SK-N-MC (cell line): ENCODE measurements around the gene RREB1.

Experiments
- DNase-seq: peaks from one replicate; pipeline ENCODE4 v3.0.0-alpha.2; 2011; ENCODE audit warnings: low read depth, low spot score
- H3K27ac ChIP-seq: fragments of 200-600 bp; sonication (generic); 2 replicates; pipeline ENCODE4 v1.5.1; 2016; ENCODE audit warnings: mixed run types
- H3K36me3 ChIP-seq: fragments of 200-600 bp; sonication (generic); 2 replicates; pipeline ENCODE4 v1.6.1; 2017; ENCODE audit warnings: antibody characterized with exemption, low read length, mixed read lengths; ENCODE audit not compliant: insufficient read depth
- H3K4me3 ChIP-seq: fragments of 200-600 bp; sonication (generic); 2 replicates; pipeline ENCODE4 v1.5.1; 2016
- H3K9ac ChIP-seq: fragments of 200-600 bp; sonication (generic); 2 replicates; pipeline ENCODE4 v1.8.0; 2017; ENCODE audit warnings: mixed run types, mixed read lengths; ENCODE audit not compliant: insufficient read length
- H3K9me3 ChIP-seq: fragments of 200-600 bp; sonication (generic); 2 replicates; pipeline ENCODE4 v1.6.1; 2017; ENCODE audit warnings: low read depth, mild to moderate bottlenecking, antibody characterized with exemption, low read length, moderate library complexity, mixed read lengths
- EZH2 ChIP-seq: fragments of 200-600 bp; sonication (generic); IDR thresholded peaks from one replicate; pipeline ENCODE4 v1.6.1; 2017; ENCODE audit warnings: antibody characterized with exemption
- FOXP2 ChIP-seq: optimal IDR thresholded peaks from 2 replicates; pipeline ENCODE3; 2011; ENCODE audit warnings: mild to moderate bottlenecking, moderate library complexity; ENCODE audit not compliant: insufficient read depth; ENCODE audit errors: extremely low read length, control extremely low read depth
- POLR2AphosphoS5 ChIP-seq: IDR thresholded peaks from 2 replicates; pipeline ENCODE4 v1.6.1; 2012; ENCODE audit warnings: mild to moderate bottlenecking, low read depth, low read length, borderline replicate concordance

Gene RREB1

DNA sequence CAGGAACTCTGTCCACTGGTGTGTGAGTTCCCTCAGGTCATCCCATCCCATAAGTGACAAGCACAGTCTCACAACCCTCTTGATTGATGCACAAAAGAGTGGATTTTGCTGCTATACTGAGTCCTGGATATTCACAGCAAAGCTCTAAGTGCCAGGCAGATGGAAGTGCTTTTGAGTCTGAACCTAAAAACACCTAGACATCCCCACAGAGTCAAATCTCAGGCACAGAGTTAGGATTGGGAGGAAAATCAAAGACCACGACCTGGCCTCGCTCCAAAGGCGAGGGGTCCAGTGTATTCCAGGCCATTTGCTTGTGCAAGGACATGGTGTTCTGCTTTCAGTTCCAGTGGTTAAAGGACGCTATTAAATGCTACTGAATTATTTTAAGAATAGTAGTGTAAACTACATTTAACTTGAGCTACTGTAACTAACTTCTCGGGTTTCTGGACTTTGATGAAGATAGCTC is 56.8 kb downstream of the RREB1 start:
- TF ChIP-seq FOXP2 (no peak), POLR2AphosphoS5 (no peak), EZH2 (no peak)
- no peaks in the 10 kb centered on the region for H3K9me3 ChIP-seq
- no peak overlapping the region for H3K9ac ChIP-seq
- H3K4me3 ChIP-seq, result no peak overlapping the region
- DNase-seq, result no peak
- peak overlapping the region; percentile 62 for H3K27ac ChIP-seq
- H3K36me3 ChIP-seq, result peaks cover 4% of the 10 kb centered on the region; the same call in 1 of the 2 replicates

DNA sequence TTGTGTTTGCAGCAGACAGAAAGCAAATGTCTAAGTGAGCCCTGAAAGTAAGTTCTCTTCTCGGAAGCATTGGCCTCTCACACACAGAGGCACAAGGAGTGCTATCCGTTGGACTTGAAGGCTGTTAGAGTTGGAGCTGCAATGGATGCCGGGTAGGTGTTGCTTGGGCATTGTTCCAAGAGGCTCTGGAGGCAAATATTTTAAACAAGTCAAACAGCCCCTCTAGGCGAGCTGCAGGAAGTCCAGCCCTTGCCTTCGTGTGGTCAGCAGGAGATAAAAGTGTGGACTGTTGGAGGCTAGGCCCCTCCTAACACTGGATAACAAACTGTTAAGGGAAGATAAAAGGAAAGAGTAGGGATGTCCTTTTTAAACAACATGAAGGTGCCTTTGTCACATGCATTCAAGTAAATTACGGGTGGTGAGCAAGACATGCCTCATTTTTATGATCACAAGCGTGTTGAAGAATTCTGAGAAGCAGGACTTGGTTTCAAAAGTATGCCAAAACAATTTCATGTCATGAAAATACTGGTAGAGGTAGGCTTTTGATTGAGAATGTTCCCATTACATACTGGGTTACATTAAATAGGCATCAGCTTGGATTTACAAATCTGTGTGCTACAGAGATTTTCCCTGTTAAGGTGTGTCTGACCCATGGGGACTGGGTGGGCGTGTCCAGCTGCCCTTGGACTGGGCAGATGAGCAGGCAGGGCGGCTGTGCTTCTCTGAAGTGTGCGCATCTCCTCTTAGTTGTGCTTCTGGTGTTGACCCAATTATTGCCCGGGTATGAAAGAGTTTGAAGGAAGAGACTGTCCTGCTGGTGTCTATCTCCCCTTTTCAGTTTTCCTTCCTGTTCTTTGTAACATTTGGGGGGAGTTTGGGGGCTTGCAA is 57.5 kb downstream of the RREB1 start:
- no peak for DNase-seq
- Histone ChIP-seq H3K36me3 (peaks cover 4% of the 10 kb centered on the region; the same call in 1 of the 2 replicates), H3K9me3 (no peaks in the 10 kb centered on the region), H3K9ac (no peak overlapping the region), H3K4me3 (no peak overlapping the region), H3K27ac (peak overlapping the region; percentile 62)
- TF ChIP-seq POLR2AphosphoS5 (no peak), FOXP2 (no peak), EZH2 (no peak)

DNA sequence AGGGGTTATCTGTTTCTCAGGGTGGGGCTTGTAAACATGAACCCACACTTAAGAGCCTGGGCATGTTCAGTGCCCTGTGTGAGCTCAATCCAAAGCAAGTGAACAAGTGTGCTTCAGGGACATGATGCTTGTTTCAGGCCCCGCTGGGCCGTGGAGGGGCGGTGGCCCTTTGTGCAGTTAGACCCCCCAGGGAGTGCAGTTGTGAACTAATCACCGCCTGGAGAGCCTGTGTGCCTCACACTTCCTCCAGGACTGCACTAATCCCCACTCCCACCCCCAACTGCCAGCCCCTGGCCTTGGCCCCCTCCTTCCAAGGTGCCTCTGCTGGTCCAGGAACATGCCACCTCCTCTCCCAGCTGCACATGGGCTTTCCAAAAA is 58.1 kb downstream of the RREB1 start:
- no peak for DNase-seq
- Histone ChIP-seq H3K9me3 (no peaks in the 10 kb centered on the region), H3K36me3 (peaks cover 4% of the 10 kb centered on the region; the same call in 1 of the 2 replicates), H3K9ac (no peak overlapping the region), H3K4me3 (no peak overlapping the region), H3K27ac (peak overlapping the region; percentile 62)
- TF ChIP-seq POLR2AphosphoS5 (no peak), EZH2 (no peak), FOXP2 (no peak)

DNA sequence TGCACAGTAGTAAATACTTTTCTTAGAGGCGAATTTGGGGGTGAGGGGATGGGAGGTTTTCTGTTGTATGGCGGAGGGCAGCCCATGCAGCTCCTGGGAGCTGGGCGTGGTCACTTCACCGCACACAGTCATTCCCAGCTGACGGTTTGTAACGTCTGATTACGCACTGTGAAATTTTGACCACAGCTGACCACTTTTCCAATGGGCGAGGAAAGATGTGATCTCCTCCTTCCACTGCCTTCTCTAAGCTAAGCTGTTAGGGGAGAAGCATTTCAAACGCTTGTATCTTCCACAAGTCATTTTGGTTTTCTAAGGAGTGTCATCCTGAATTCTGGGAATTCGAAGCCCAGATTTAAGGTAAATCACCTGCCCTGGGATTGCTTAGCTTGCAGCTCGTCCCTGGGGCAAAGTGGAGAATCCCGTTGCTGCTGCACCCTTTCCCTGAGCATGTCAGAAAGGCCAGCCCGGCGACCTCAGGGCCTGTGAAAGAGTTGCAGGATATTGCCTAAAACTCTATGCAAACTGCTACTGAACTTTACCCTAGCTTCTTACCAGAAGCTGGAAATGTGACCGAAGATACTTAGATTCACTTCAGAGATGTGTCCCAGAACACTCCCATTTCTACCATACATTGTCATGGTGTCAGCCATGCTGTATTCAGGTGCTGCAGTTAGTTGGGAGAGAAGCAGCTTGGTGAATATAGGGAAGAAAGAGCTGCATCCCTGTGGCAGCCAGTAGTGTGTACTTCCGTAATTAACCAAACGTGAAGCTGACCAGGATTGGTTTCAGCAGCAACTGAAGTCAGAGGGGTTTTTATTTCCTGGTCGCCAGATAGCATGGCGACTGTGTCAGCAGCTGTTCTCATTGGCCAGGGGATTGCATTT is 58.9 kb downstream of the RREB1 start:
- H3K27ac ChIP-seq, result peak overlapping the region; percentile 62
- no peak for DNase-seq
- peaks cover 4% of the 10 kb centered on the region; the same call in 1 of the 2 replicates for H3K36me3 ChIP-seq
- H3K4me3 ChIP-seq, result no peak overlapping the region
- no peak overlapping the region for H3K9ac ChIP-seq
- TF ChIP-seq EZH2, result no peak
- no peak for TF ChIP-seq FOXP2
- TF ChIP-seq POLR2AphosphoS5, result no peak
- no peaks in the 10 kb centered on the region for H3K9me3 ChIP-seq

GRCh38 chr6:7169296-7169721 is 61.5 kb downstream of the RREB1 start:
- DNase-seq, result no peak

GRCh38 chr6:7170117-7170732 is 62.5 kb downstream of the RREB1 start:
- Histone ChIP-seq H3K4me3 (peak overlapping the region; percentile 66), H3K9ac (peak overlapping the region; percentile 54), H3K9me3 (no peaks in the 10 kb centered on the region), H3K27ac (peak overlapping the region; percentile 97), H3K36me3 (no peaks in the 10 kb centered on the region)
- TF ChIP-seq EZH2 (no peak), POLR2AphosphoS5 (no peak), FOXP2 (no peak)
- no peak for DNase-seq

More at GRCh38 chr6:7169296-7169721, 61.5 kb downstream of the RREB1 start:
- Histone ChIP-seq H3K36me3 (no peaks in the 10 kb centered on the region), H3K4me3 (peak overlapping the region; percentile 66), H3K9me3 (no peaks in the 10 kb centered on the region), H3K27ac (peak overlapping the region; percentile 97), H3K9ac (peak overlapping the region; percentile 30)
- TF ChIP-seq EZH2 (no peak), POLR2AphosphoS5 (no peak), FOXP2 (no peak)

DNA sequence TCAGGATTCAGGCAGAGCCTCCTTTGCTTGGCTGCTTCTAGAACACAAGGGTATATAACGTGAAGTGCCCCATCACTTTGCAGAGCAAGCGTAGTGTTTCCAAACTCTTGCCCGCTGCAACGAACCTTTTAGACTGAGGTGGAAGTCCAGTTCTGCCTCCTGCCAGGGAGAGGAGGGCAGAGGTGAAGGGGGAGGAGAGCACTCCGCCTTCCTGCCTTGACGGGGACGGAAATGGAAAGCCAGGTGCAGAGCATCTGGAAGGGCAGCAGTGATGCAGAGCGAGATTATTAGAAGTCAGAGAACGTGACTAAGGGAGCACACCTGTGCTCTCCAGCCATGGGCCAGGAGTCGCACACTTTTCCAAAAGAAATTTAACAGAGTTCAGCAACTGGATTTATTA is 63.4 kb downstream of the RREB1 start:
- DNase-seq, result no peak

More for the DNA sequence above, 63.4 kb downstream of the RREB1 start:
- Histone ChIP-seq H3K9ac (no peak overlapping the region), H3K36me3 (peaks cover under 1% of the 10 kb centered on the region; the same call in 1 of the 2 replicates), H3K9me3 (no peaks in the 10 kb centered on the region), H3K4me3 (no peak overlapping the region), H3K27ac (peak overlapping the region; percentile 97)
- no peak for TF ChIP-seq FOXP2
- no peak for TF ChIP-seq EZH2
- TF ChIP-seq POLR2AphosphoS5, result no peak
